Kidney epithelial cell (primary cell): ENCODE results near the gene DEFB132. TPM values are rescaled to one million over a fixed set of nuclear protein-coding genes. Genes with fewer than 3 reads are reported as not detected.
A peak's percentile ranks its signal among the peaks of the same experiment; 100 is the strongest.

Experiments
- DNase-seq: peaks from one replicate; pipeline ENCODE4 v3.0.0-alpha.2; 2010; ENCODE audit warnings: low read depth
- H3K27me3 ChIP-seq: 2 replicates; pipeline ENCODE4 v1.6.0; 2011; ENCODE audit warnings: low read length; ENCODE audit not compliant: control insufficient read depth, insufficient read depth
- H3K36me3 ChIP-seq: 2 replicates; pipeline ENCODE4 v1.5.1; 2011; ENCODE audit warnings: low read length; ENCODE audit not compliant: control insufficient read depth, insufficient read depth
- H3K4me3 ChIP-seq: 2 replicates; pipeline ENCODE4 v1.5.1; 2011; ENCODE audit warnings: low read depth, mild to moderate bottlenecking, control low read depth, low read length
- total RNA-seq: library from RNA; depleted of rRNA; stranded (reverse); fragments of >200 nt; gene quantifications from 2 replicates; pipeline ENCODE4 v1.2.3, GENCODE V29; 2015
- TF ChIP-seq, protein P1 (sequence below): IDR thresholded peaks from 2 replicates; pipeline ENCODE4 v1.5.1; 2011; ENCODE audit warnings: mild to moderate bottlenecking, moderate library complexity, low read length, control low read depth, inconsistent platforms; ENCODE audit not compliant: insufficient read depth, poor library complexity, severe bottlenecking

DEFB132 gene
- total RNA-seq, 1 donor from 2014 or later: not detected

GRCh38 chr20:289693-290083 is 32.2 kb downstream of the DEFB132 start:
- Histone ChIP-seq H3K4me3 (peak overlapping the region; percentile 81), H3K27me3 (no peaks in the 10 kb centered on the region), H3K36me3 (no peaks in the 10 kb centered on the region)
- no peak for DNase-seq
- TF ChIP-seq, protein P1, sequence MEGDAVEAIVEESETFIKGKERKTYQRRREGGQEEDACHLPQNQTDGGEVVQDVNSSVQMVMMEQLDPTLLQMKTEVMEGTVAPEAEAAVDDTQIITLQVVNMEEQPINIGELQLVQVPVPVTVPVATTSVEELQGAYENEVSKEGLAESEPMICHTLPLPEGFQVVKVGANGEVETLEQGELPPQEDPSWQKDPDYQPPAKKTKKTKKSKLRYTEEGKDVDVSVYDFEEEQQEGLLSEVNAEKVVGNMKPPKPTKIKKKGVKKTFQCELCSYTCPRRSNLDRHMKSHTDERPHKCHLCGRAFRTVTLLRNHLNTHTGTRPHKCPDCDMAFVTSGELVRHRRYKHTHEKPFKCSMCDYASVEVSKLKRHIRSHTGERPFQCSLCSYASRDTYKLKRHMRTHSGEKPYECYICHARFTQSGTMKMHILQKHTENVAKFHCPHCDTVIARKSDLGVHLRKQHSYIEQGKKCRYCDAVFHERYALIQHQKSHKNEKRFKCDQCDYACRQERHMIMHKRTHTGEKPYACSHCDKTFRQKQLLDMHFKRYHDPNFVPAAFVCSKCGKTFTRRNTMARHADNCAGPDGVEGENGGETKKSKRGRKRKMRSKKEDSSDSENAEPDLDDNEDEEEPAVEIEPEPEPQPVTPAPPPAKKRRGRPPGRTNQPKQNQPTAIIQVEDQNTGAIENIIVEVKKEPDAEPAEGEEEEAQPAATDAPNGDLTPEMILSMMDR: no peak

GRCh38 chr20:290084-290831 is 32.7 kb downstream of the DEFB132 start, which contains the start of gene C20orf96:
Gene C20orf96 (minus strand): TSS chr20:290750. CDS start chr20:290610, 140 bp downstream.
- no peaks in the 10 kb centered on the region for H3K27me3 ChIP-seq
- no peaks in the 10 kb centered on the region for H3K36me3 ChIP-seq
- DNase-seq: peak; percentile 82
- peak within 1 kb of the TSS; percentile 81 for H3K4me3 ChIP-seq
- TF ChIP-seq, protein P1: peak; percentile 58

- Histone ChIP-seq H3K4me3 (no peak overlapping the region), H3K36me3 (no peaks in the 10 kb centered on the region), H3K27me3 (no peaks in the 10 kb centered on the region)
- TF ChIP-seq, protein P1: no peak
- DNase-seq: no peak
Observed at GRCh38 chr20:294602-295001, 37.1 kb downstream of the DEFB132 start.

DNA sequence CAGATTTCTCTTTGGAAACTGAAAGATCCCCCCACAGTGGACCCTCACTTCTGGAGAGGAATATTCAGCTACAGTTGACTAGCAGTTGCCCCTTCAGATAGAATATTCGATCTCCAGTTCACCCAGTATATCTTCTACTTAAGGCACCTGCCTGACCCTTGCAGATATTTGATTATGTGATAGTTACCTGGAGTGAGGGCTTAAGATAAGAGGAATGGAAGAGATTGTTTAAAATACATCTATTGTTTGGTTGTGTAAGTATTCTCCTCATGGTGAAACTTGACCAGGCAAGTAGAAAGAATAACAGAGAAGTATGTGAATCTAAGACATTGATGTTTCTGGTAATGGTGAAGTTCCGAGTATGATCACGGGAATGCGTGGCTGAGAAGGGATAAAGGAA is 38.3 kb downstream of the DEFB132 start:
- H3K36me3 ChIP-seq: no peaks in the 10 kb centered on the region
- H3K4me3 ChIP-seq: no peak overlapping the region
- TF ChIP-seq, protein P1: no peak
- DNase-seq: no peak
- H3K27me3 ChIP-seq: no peaks in the 10 kb centered on the region

DNA sequence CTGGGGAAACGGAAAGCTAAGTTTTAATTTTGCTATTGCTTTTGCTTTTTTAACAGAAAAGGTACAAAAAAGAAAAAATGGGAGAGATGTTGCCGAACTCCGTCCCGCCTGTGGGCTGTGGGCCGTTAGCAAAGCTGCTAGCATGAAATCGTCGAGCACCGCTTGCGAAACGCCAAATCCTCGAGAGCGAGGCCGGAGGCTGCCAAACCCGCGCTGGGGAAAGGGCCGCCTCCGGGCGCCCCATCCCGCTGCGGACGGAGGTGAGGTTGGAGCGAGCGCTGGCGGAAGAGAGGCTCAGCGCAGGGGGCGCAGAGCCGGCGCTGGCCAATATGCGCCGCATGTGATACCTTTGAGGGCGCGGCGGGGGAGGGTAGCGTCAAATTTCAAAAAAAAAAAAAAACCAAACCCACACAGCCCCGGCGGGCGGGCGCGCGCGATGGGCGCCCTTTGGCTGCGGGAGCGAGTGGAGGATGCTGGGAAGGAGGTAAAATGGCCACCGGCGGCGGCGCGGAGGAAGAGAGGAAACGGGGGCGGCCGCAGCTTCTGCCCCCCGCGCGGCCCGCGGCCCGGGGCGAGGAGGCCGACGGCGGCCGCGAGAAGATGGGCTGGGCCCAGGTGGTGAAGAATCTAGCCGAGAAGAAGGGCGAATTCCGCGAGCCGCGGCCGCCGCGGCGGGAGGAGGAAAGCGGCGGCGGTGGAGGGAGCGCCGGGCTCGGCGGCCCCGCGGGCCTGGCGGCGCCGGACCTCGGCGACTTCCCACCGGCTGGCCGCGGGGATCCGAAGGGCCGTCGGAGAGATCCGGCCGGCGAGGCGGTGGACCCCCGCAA is 39.8 kb downstream of the DEFB132 start, which contains the start of gene ZCCHC3:
Gene ZCCHC3, plus strand, starts transcription at position 473 of the 827 bp plus-strand sequence. Its CDS starts 17 bp downstream, at position 490.
- Histone ChIP-seq H3K36me3 (no peaks in the 10 kb centered on the region), H3K27me3 (no peaks in the 10 kb centered on the region), H3K4me3 (peak within 1 kb of the TSS; percentile 62)
- TF ChIP-seq, protein P1: no peak
- DNase-seq: peak; percentile 51
